ENCODE results near the gene INPP5E. TPM values are rescaled to one million over a fixed set of nuclear protein-coding genes. Genes with fewer than 3 reads are reported as not detected.

Gene INPP5E
- total RNA-seq, 3 donors from 2014 or later (not counting 1 experiment from before 2014, with no cell fraction given), result 12.1 to 15.7 (median 14.4) TPM

DNA sequence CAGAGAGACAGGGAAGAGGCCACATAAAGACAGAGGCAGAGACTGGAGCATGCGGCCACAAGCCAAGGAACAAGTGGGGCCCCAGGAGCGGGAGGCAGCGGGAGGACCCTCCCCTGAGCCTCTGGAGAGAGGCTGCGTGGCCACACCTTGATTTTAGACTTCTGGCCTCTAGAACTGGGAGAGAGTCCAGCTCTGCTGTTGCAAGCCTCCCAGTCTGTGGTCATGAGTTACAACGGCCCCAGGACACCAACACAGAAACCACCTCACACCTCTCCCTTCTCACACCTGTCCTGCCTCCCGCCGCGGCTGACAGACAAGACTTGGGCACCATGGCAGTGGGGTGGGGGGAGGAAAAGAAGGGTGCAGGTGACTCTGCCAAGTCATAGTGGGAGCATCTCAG is 2.2 kb downstream of the INPP5E start:
- Histone ChIP-seq H3K27me3 (ENCODE audit: control insufficient read depth, insufficient read depth, low read length) (no peaks in the 10 kb centered on the region), H3K4me3 (ENCODE audit: low read length) (no peak overlapping the region), H3K27ac (ENCODE audit: low read length) (no peak overlapping the region), H3K4me1 (ENCODE audit: control insufficient read depth, insufficient read depth, low read length) (peaks cover 29% of the 10 kb centered on the region), H3K9me3 (ENCODE audit: control insufficient read depth, insufficient read depth, low read length) (no peaks in the 10 kb centered on the region), H3K36me3 (ENCODE audit: control insufficient read depth, insufficient read depth, low read length) (peaks cover 10% of the 10 kb centered on the region)
- no peak for DNase-seq
- Mint-ChIP-seq H3K4me3 (peak overlapping the region; percentile 65), H3K9me3 (no peaks in the 10 kb centered on the region), H3K4me1 (peaks cover 14 to 30% of the 10 kb centered on the region in 2 donors), H3K27me3 (ENCODE audit: low read depth in 2 of 2) (no peaks in the 10 kb centered on the region), H3K27ac (no peak overlapping the region), H3K36me3 (peaks cover under 1% of the 10 kb centered on the region)
- no peak for ATAC-seq
- TF ChIP-seq CTCF (IDR thresholded peaks at IDR 0.05), result no peak
- intact Hi-C loops (cut with micrococcal nuclease), result no loop called here
- WGBS (ENCODE audit: insufficient coverage), result 78% methylated on average over 8 of the region's 8 CpGs

DNA sequence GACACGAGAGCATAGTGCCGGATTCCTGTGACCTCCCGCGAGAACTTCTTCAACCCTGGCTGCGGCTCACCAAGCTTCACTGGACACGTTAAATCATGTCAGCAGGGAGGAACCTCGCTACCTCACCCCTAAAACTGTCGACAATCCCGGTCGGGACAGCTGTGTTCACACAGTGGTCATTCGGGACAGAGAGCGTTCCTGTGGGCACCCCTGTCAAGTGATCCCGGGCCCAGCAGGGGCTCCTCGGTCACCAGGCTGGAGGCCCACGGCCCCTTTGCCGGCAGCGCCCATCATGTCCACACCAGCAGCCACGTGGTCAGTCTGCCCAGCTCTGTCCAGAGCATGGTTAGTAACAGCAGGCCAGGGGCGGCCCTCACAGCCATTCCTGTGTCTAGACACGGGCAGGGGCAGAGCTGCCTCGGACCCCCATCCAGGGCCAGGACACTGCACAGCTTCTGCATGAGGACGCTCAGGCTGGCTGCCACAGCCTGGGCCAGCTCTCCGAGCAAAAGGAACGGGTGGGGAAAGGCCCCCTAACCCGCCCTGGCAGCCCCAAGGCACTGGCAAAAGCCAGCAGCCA is 3.5 kb downstream of the INPP5E start:
- ATAC-seq (no peak), DNase-seq (no peak)
- peaks cover 2% of the 10 kb centered on the region for H3K36me3 ChIP-seq (ENCODE audit: control insufficient read depth, insufficient read depth, low read length)
- peak overlapping the region; percentile 65 for H3K4me3 Mint-ChIP-seq
- H3K9me3 ChIP-seq (ENCODE audit: control insufficient read depth, insufficient read depth, low read length), result no peaks in the 10 kb centered on the region
- H3K27ac Mint-ChIP-seq, result no peak overlapping the region
- no peaks in the 10 kb centered on the region for H3K9me3 Mint-ChIP-seq
- no peaks in the 10 kb centered on the region for H3K27me3 ChIP-seq (ENCODE audit: control insufficient read depth, insufficient read depth, low read length)
- 93% methylated on average over 25 of the region's 25 CpGs for WGBS (ENCODE audit: insufficient coverage)
- H3K4me3 ChIP-seq (ENCODE audit: low read length), result no peak overlapping the region
- intact Hi-C loops (cut with micrococcal nuclease), result no loop called here
- no peaks in the 10 kb centered on the region for H3K27me3 Mint-ChIP-seq (ENCODE audit: low read depth in 2 of 2)
- no peak overlapping the region for H3K27ac ChIP-seq (ENCODE audit: low read length)
- no peaks in the 10 kb centered on the region for H3K36me3 Mint-ChIP-seq
- peaks cover 14 to 30% of the 10 kb centered on the region in 2 donors for H3K4me1 Mint-ChIP-seq
- H3K4me1 ChIP-seq (ENCODE audit: control insufficient read depth, insufficient read depth, low read length), result peaks cover 29% of the 10 kb centered on the region
- TF ChIP-seq CTCF (IDR thresholded peaks at IDR 0.05), result no peak

- H3K27me3 ChIP-seq (ENCODE audit: control insufficient read depth, insufficient read depth, low read length), result no peaks in the 10 kb centered on the region
- Mint-ChIP-seq H3K27me3 (ENCODE audit: low read depth in 2 of 2) (no peaks in the 10 kb centered on the region), H3K4me1 (peaks cover 14 to 30% of the 10 kb centered on the region in 2 donors), H3K9me3 (no peaks in the 10 kb centered on the region), H3K27ac (no peak overlapping the region), H3K36me3 (no peaks in the 10 kb centered on the region), H3K4me3 (no peak overlapping the region)
- H3K4me3 ChIP-seq (ENCODE audit: low read length), result no peak overlapping the region
- no peak for DNase-seq
- no peak for TF ChIP-seq CTCF (IDR thresholded peaks at IDR 0.05)
- no peak for ATAC-seq
- intact Hi-C loops (cut with micrococcal nuclease), result no loop called here
- no peaks in the 10 kb centered on the region for H3K36me3 ChIP-seq (ENCODE audit: control insufficient read depth, insufficient read depth, low read length)
- H3K4me1 ChIP-seq (ENCODE audit: control insufficient read depth, insufficient read depth, low read length), result peaks cover 24% of the 10 kb centered on the region
- WGBS (ENCODE audit: insufficient coverage), result 97% methylated on average over 15 of the region's 17 CpGs
- H3K9me3 ChIP-seq (ENCODE audit: control insufficient read depth, insufficient read depth, low read length), result no peaks in the 10 kb centered on the region
- no peak overlapping the region for H3K27ac ChIP-seq (ENCODE audit: low read length)
Observed at GRCh38 chr9:136434580-136435169, 5.0 kb downstream of the INPP5E start.

All from natural killer cell (primary cell).